Activated CD4-positive, alpha-beta T cell treated with anti-CD3 and anti-CD28 coated beads for 36 hours (primary cell): Measurements from ENCODE around the gene EPHA7. TPM values are rescaled to one million over a fixed set of nuclear protein-coding genes. Genes with fewer than 3 reads are reported as not detected.

Source experiments
- ATAC-seq: fragments of 200-7000 bp; cut with Tn5 transposase; one replicate; pipeline ENCODE4 v1.10.0; 2021; ENCODE audit warnings: mild to moderate bottlenecking, moderate library complexity
- CTCF ChIA-PET: fragments of 350-600 bp; sonication (Branson Sonifier 250); formaldehyde crosslinking; loops from one replicate; lab custom pipeline; 2021; ENCODE audit warnings: antibody characterized with exemption; lab: Charles Lee
- POLR2A ChIA-PET: fragments of 350-600 bp; sonication (Branson Sonifier 250); formaldehyde crosslinking; loops from one replicate; lab custom pipeline; 2021; ENCODE audit warnings: antibody characterized with exemption, inconsistent platforms; lab: Charles Lee
- DNase-seq: peaks from one replicate; pipeline ENCODE4 v3.0.0-alpha.2; 2020
- H3K27ac Mint-ChIP-seq: one replicate; pipeline ENCODE4 v1.8.0; 2021; ENCODE audit warnings: mixed read lengths
- H3K27me3 Mint-ChIP-seq: one replicate; pipeline ENCODE4 v1.8.0; 2021; ENCODE audit warnings: mixed read lengths
- H3K36me3 Mint-ChIP-seq: one replicate; pipeline ENCODE4 v1.8.0; 2021; ENCODE audit warnings: low read depth, mixed read lengths
- H3K4me1 Mint-ChIP-seq: one replicate; pipeline ENCODE4 v1.8.0; 2021; ENCODE audit warnings: mixed read lengths
- H3K4me3 Mint-ChIP-seq: one replicate; pipeline ENCODE4 v1.8.0; 2021; ENCODE audit warnings: mild to moderate bottlenecking, moderate library complexity, mixed read lengths
- H3K9me3 Mint-ChIP-seq: one replicate; pipeline ENCODE4 v1.8.0; 2021; ENCODE audit warnings: low read depth, mixed read lengths
- intact Hi-C, 2 experiments: fragments of 100-400 bp; cut with DNase I in 1 of 2; cut with micrococcal nuclease in 1 of 2; formaldehyde crosslinking; loops; one replicate each; pipeline versions ENCODE4 v1.14.2 to v1.15.1; 2022 to 2024; cut with DNase I, micrococcal nuclease
- total RNA-seq, 2 experiments: library from RNA; stranded (reverse); gene quantifications; one replicate each; pipeline ENCODE4 v1.2.3, GENCODE V29; 2021

Gene EPHA7
- total RNA-seq, 2 experiments from 2014 or later, result not detected

DNA sequence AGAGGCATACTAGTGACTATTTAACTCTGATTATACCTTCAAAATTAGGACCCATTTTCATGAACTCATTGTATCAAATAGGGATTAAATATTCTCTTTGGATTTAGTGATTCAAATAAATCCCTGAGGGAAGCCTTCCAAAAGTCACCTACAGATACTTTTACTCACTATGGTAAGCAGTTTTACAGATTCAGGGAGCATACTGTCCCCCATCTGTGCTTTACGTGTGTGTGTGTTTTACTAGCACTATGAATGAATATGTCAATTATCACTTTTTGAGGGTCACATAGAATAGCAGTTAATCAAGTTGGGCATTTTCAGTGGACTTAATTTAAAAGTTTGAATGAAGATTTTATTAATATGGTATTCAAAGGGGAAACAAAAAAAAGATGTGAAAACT lies 96.7 kb downstream of the EPHA7 start:
- ATAC-seq, result no peak
- Mint-ChIP-seq H3K4me3 (no peak overlapping the region), H3K36me3 (no peaks in the 10 kb centered on the region), H3K9me3 (no peaks in the 10 kb centered on the region), H3K27me3 (no peaks in the 10 kb centered on the region), H3K4me1 (no peaks in the 10 kb centered on the region), H3K27ac (no peak overlapping the region)
- DNase-seq, result no peak
- intact Hi-C loops, result no loop called here
- ChIA-PET CTCF (no interaction called here), POLR2A (no interaction called here)

GRCh38 chr6:93319304-93319703 lies 100.1 kb downstream of the EPHA7 start:
- intact Hi-C loops, result no loop called here
- no peaks in the 10 kb centered on the region for H3K4me1 Mint-ChIP-seq
- H3K27ac Mint-ChIP-seq, result no peak overlapping the region
- DNase-seq (no peak), ATAC-seq (no peak)
- ChIA-PET CTCF (no interaction called here), POLR2A (no interaction called here)
- no peaks in the 10 kb centered on the region for H3K36me3 Mint-ChIP-seq
- peaks cover 2% of the 10 kb centered on the region for H3K9me3 Mint-ChIP-seq
- no peak overlapping the region for H3K4me3 Mint-ChIP-seq
- no peaks in the 10 kb centered on the region for H3K27me3 Mint-ChIP-seq

DNA sequence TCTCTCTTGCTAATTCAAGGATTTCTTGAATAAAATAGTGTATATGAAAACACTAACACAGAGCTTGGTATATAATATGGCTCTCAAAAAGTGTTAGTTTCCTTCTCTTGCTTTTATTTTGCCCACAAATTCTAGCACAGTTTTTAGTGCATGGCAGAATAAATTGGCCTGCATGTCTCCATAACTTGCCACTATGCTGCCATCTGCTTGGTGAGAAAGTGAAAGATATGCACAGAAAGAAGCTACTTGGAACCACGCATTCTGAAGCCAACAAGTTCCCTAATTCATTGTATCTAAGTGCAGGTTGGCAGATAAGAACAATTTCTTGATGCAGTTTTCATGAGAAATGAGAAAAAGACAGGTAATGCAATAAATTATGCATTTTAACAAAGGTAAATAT lies 101.2 kb downstream of the EPHA7 start:
- POLR2A ChIA-PET, result no interaction called here
- no peak for DNase-seq
- Mint-ChIP-seq H3K27me3 (no peaks in the 10 kb centered on the region), H3K9me3 (peaks cover 2% of the 10 kb centered on the region), H3K27ac (no peak overlapping the region), H3K4me1 (no peaks in the 10 kb centered on the region), H3K36me3 (no peaks in the 10 kb centered on the region), H3K4me3 (no peak overlapping the region)
- CTCF ChIA-PET, result no interaction called here
- intact Hi-C loops, result no loop called here
- no peak for ATAC-seq

GRCh38 chr6:93317592-93317991 lies 101.8 kb downstream of the EPHA7 start:
- no peak overlapping the region for H3K4me3 Mint-ChIP-seq
- no peak overlapping the region for H3K27ac Mint-ChIP-seq
- no peaks in the 10 kb centered on the region for H3K4me1 Mint-ChIP-seq
- intact Hi-C loops, result no loop called here
- H3K9me3 Mint-ChIP-seq, result peaks cover 2% of the 10 kb centered on the region
- no peaks in the 10 kb centered on the region for H3K36me3 Mint-ChIP-seq
- no peak for DNase-seq
- ChIA-PET CTCF (interaction anchor here (0.7 kb wide), 1 partner anchor 49 kb away, joined by 3 read pairs; no protein-coding TSS in a partner anchor), POLR2A (no interaction called here)
- ATAC-seq, result no peak
- no peaks in the 10 kb centered on the region for H3K27me3 Mint-ChIP-seq

DNA sequence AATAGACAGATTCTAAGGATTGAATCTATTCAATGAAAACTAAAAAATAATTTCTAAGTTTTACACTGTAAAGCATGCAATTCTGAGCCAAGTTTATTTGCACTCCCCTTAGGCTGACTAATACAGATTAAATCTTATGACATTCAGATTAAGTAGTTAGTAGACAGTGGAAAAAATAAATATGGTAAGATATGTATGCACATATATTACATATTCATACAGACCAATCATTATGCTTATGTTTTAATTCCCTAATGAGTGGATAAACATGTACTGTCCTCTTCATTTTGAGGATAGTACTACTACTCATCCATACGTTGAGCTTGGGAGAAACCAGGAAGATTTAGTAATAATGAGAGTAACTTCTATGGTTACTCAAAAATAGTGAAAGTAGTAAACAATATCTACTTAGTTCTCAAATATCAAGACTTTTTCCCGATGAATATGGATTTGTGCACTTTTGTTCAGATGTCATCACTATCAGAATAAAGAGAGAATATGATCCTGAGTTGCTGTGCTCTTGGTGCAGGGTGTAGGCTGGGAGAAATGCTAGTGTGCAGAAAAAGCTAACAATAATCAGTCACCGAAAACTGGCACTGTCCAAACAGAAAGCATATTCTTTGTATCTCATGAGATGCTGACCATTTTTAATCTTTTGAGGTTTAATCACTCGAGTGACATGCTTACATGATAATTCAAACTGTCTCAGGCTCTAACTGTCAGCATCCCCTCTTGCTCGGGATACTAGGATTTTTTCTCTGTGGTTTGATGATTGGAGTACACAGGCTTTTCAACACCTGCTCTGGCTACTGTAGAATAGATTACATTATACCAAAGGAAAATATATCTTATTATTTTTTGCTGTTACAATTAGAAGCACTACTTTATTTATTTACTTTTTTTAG lies 111.6 kb downstream of the EPHA7 start:
- no peaks in the 10 kb centered on the region for H3K9me3 Mint-ChIP-seq
- H3K36me3 Mint-ChIP-seq, result no peaks in the 10 kb centered on the region
- no peak for DNase-seq
- no peak overlapping the region for H3K4me3 Mint-ChIP-seq
- POLR2A ChIA-PET, result no interaction called here
- CTCF ChIA-PET, result no interaction called here
- H3K4me1 Mint-ChIP-seq, result no peaks in the 10 kb centered on the region
- intact Hi-C loops, result no loop called here
- no peaks in the 10 kb centered on the region for H3K27me3 Mint-ChIP-seq
- no peak overlapping the region for H3K27ac Mint-ChIP-seq
- no peak for ATAC-seq

GRCh38 chr6:93305088-93305487 lies 114.3 kb downstream of the EPHA7 start:
- intact Hi-C loops, result no loop called here
- Mint-ChIP-seq H3K4me1 (no peaks in the 10 kb centered on the region), H3K36me3 (no peaks in the 10 kb centered on the region), H3K4me3 (no peak overlapping the region), H3K27me3 (no peaks in the 10 kb centered on the region), H3K27ac (no peak overlapping the region), H3K9me3 (no peaks in the 10 kb centered on the region)
- DNase-seq, result no peak
- ATAC-seq, result no peak
- POLR2A ChIA-PET, result no interaction called here
- CTCF ChIA-PET, result no interaction called here

DNA sequence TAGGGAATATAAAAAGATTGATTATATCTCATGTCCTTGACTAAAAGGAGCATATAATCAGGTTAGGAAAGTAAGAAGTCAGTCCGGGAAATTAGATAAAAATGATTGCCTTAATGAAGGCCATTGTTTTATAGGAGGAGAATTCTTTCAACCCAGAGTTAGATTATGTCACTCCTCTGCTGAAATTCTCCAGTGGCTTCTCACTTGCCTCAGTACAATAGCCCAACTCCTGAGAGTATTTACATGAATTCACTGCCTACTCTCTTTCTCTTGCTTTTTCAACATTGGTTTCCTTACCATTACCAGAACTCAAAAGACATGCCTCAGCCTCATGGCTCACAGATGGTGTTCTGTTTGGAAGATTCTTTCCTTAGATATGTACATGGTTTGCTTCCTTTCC lies 114.9 kb downstream of the EPHA7 start:
- Mint-ChIP-seq H3K4me3 (no peak overlapping the region), H3K9me3 (peaks cover 4% of the 10 kb centered on the region), H3K36me3 (no peaks in the 10 kb centered on the region), H3K27me3 (no peaks in the 10 kb centered on the region), H3K4me1 (no peaks in the 10 kb centered on the region), H3K27ac (no peak overlapping the region)
- intact Hi-C loops, result no loop called here
- CTCF ChIA-PET, result no interaction called here
- DNase-seq (no peak), ATAC-seq (no peak)
- POLR2A ChIA-PET, result no interaction called here

DNA sequence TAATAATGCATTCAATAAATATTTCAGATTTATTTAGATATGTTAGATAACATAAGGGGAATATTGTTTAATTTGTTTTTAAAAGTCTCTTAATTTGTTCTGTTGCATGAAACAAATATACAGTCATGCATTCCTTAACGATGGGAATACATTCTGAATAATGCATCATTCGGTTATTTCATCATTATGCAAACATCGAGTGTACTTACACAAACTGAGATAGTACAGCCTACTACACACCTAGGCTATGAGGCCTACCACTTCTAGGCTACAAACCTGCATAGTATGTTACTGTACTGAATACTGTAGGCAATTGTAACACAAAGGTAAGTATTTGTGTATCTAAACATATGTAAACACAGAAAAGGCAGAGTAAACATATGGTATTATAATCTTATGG lies 118.7 kb downstream of the EPHA7 start:
- no peak overlapping the region for H3K4me3 Mint-ChIP-seq
- H3K4me1 Mint-ChIP-seq, result no peaks in the 10 kb centered on the region
- DNase-seq, result no peak
- H3K27ac Mint-ChIP-seq, result no peak overlapping the region
- intact Hi-C loops, result no loop called here
- POLR2A ChIA-PET, result no interaction called here
- no peak for ATAC-seq
- no peaks in the 10 kb centered on the region for H3K36me3 Mint-ChIP-seq
- peaks cover 5% of the 10 kb centered on the region for H3K9me3 Mint-ChIP-seq
- CTCF ChIA-PET, result no interaction called here
- no peaks in the 10 kb centered on the region for H3K27me3 Mint-ChIP-seq

DNA sequence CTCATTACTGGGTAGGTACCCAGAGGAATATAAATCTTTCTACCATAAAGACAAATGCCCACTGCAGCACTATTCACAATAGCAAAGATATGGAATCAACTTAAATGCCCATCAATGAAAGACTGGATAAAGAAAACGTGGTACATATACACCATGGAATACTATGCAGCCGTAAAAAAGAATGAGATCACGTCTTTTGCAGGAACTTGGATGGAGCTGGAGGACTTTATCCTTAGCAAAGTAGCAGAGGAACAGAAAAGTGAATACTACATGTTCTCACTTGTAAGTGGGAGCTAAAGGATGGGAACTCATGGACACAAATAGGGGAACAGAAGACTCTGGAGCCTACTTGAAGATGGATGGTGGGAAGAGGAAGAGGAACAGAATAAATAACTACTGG lies 119.7 kb downstream of the EPHA7 start:
- Mint-ChIP-seq H3K36me3 (no peaks in the 10 kb centered on the region), H3K4me1 (no peaks in the 10 kb centered on the region), H3K27me3 (no peaks in the 10 kb centered on the region), H3K27ac (no peak overlapping the region), H3K9me3 (peaks cover 5% of the 10 kb centered on the region), H3K4me3 (no peak overlapping the region)
- CTCF ChIA-PET, result no interaction called here
- DNase-seq, result no peak
- POLR2A ChIA-PET, result no interaction called here
- intact Hi-C loops, result no loop called here
- ATAC-seq, result no peak

- Mint-ChIP-seq H3K9me3 (peaks cover 5% of the 10 kb centered on the region), H3K27me3 (no peaks in the 10 kb centered on the region), H3K36me3 (no peaks in the 10 kb centered on the region), H3K4me1 (no peaks in the 10 kb centered on the region), H3K4me3 (no peak overlapping the region), H3K27ac (no peak overlapping the region)
- ATAC-seq, result no peak
- POLR2A ChIA-PET, result no interaction called here
- CTCF ChIA-PET, result no interaction called here
- intact Hi-C loops, result no loop called here
- DNase-seq, result no peak
Observed at GRCh38 chr6:93295631-93296030, 123.7 kb downstream of the EPHA7 start.

- intact Hi-C loops, result no loop called here
- H3K27me3 Mint-ChIP-seq, result no peaks in the 10 kb centered on the region
- DNase-seq, result no peak
Observed at GRCh38 chr6:93294879-93295278, 124.5 kb downstream of the EPHA7 start.

DNA sequence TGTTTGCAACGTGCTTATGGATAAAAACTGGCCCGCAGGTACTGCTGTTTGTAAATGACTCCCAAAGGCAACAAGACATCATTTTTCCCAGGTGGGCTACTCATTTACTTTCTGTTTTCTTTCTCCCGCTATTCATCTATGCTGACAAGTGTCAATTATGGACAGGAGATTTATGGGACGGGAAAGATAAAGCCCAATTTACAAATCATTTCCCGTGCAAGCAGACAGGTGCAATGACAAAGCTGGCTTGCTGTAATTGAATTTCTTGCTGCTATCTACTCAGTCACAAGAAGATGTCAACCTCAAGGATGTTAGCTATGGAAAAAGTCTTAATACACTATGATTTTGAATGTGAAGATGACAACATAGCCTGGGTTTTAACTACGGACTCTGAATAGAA lies 125.5 kb downstream of the EPHA7 start:
- no peaks in the 10 kb centered on the region for H3K9me3 Mint-ChIP-seq
- POLR2A ChIA-PET, result no interaction called here
- ATAC-seq (no peak), DNase-seq (no peak)
- CTCF ChIA-PET, result no interaction called here
- no peaks in the 10 kb centered on the region for H3K36me3 Mint-ChIP-seq
- H3K4me3 Mint-ChIP-seq, result no peak overlapping the region
- intact Hi-C loops, result no loop called here
- no peaks in the 10 kb centered on the region for H3K4me1 Mint-ChIP-seq
- H3K27ac Mint-ChIP-seq, result no peak overlapping the region
- no peaks in the 10 kb centered on the region for H3K27me3 Mint-ChIP-seq

More at GRCh38 chr6:93294879-93295278, 124.5 kb downstream of the EPHA7 start:
- ChIA-PET POLR2A (no interaction called here), CTCF (no interaction called here)
- H3K9me3 Mint-ChIP-seq, result peaks cover 5% of the 10 kb centered on the region
- no peak overlapping the region for H3K27ac Mint-ChIP-seq
- H3K4me1 Mint-ChIP-seq, result no peaks in the 10 kb centered on the region
- no peaks in the 10 kb centered on the region for H3K36me3 Mint-ChIP-seq
- no peak for ATAC-seq
- H3K4me3 Mint-ChIP-seq, result no peak overlapping the region
